Measurements from ENCODE around the gene CCR3. TPM values are rescaled to one million over a fixed set of nuclear protein-coding genes. Genes with fewer than 3 reads are reported as not detected.

CCR3 gene
- not detected in 5 replicates for total RNA-seq (2022; extraction: Qiagen RNA extraction)

GRCh38 chr3:46242120-46242519 lies at the start of gene CCR3:
TSS of gene CCR3 (plus strand) at chr3:46242460. CDS start at chr3:46265159, 22,699 bp downstream.

GRCh38 chr3:46208167-46208704 lies 34.0 kb upstream of the CCR3 start, which contains the start of gene CCR1:
TSS of gene CCR1 (minus strand) at chr3:46208313. CDS start at chr3:46204313, 4,000 bp downstream.

Other genes starting within 250 kb of the CCR3 start
- gene FYCO1, start 246.6 kb upstream of the CCR3 start, total RNA-seq (2022; extraction: Qiagen RNA extraction), result 4.1 to 5.9 TPM (median 4.8 TPM) in 5 replicates
- not detected in 5 replicates for gene XCR1, start 215.0 kb upstream of the CCR3 start, total RNA-seq (2022; extraction: Qiagen RNA extraction)
- not detected in 5 replicates for gene CCR1, start 34.1 kb upstream of the CCR3 start, total RNA-seq (2022; extraction: Qiagen RNA extraction)
- gene CCR2, start 111.7 kb downstream of the CCR3 start, total RNA-seq (2022; extraction: Qiagen RNA extraction), result not detected in 5 replicates
- gene CCR5, start 128.5 kb downstream of the CCR3 start, total RNA-seq (2022; extraction: Qiagen RNA extraction), result not detected in 5 replicates
- gene CCRL2, start 164.8 kb downstream of the CCR3 start, total RNA-seq (2022; extraction: Qiagen RNA extraction), result 0.06 to 0.11 TPM (median 0.07 TPM) in 3 of 5 replicates, not detected in the others
- not detected in 5 replicates for gene LTF, start 222.4 kb downstream of the CCR3 start, total RNA-seq (2022; extraction: Qiagen RNA extraction)